Measurements from ENCODE around the gene PTPN7.
"Not testable (repeated sequence)": the region's sequence is repeated elsewhere in the genome, so short reads cannot be mapped to it uniquely, and the experiment has no call there.

Gene PTPN7

DNA sequence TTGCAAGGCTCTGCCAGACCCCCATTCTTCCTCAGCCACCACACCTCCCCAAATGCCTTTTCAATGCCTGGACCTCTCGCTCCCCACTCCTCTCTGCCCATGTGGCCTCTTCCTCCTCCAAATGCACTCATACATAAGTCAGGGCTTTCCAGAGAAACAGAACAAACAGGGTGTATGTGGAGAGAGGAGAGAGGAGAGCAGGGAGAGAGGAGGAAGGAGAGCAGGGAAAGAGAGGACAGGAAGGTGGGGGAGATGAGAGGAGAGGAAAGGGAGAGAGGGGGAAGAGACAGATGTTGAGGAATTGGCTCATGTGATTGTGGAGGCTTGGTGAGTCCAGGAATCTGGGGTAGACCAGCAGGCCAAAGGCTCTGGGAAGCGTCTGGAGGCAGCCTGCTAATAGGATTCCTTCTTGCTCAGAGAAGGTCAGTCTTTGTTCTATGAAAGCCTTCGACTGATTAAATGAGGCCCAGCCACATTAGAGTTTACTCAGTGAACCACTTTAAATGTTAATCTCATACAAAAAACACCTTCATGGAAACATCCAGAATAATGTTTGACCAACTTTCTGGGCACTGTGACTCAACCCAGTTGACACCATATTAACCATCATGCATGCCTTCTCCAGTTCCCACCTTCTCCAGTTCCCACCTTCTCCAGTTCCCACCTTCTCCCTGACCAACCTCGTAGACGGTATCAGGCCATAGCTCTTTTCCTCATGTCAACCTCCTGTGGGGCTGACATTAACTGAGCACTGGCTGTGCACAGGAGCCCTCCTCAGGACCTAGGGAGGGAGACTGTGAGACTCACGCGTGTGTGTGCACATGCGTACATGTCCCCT is 21.9 kb upstream of the PTPN7 start:
- H3K4me3 Mint-ChIP-seq, result no peak overlapping the region
- no peaks in the 10 kb centered on the region for H3K9me3 Mint-ChIP-seq
- H3K27ac Mint-ChIP-seq, result no peak overlapping the region
- no peak for DNase-seq
- peaks cover 68% of the 10 kb centered on the region for H3K27me3 Mint-ChIP-seq
- CTCF ChIA-PET, result interaction anchor here (1.5 to 3.5 kb wide), 5 partner anchors 8 to 133 kb away, joined by 3 to 34 read pairs (median 14); partner anchors contain the start of genes LGR6 and PTPN7
- H3K36me3 Mint-ChIP-seq, result no peaks in the 10 kb centered on the region
- peaks cover 10% of the 10 kb centered on the region for H3K4me1 Mint-ChIP-seq

GRCh38 chr1:202181586-202181985 is 21.2 kb upstream of the PTPN7 start:
- Mint-ChIP-seq H3K4me3 (no peak overlapping the region), H3K9me3 (no peaks in the 10 kb centered on the region), H3K4me1 (peaks cover 10% of the 10 kb centered on the region), H3K36me3 (no peaks in the 10 kb centered on the region), H3K27me3 (peaks cover 61% of the 10 kb centered on the region), H3K27ac (no peak overlapping the region)
- DNase-seq, result no peak
- CTCF ChIA-PET, result interaction anchor here (1.5 to 2.3 kb wide), 3 partner anchors 11 to 27 kb away, joined by 3 to 6 read pairs (median 3); no protein-coding TSS in a partner anchor

GRCh38 chr1:202180751-202181139 is 20.3 kb upstream of the PTPN7 start:
- H3K27me3 Mint-ChIP-seq, result peaks cover 55% of the 10 kb centered on the region
- not testable (repeated sequence) for H3K36me3 Mint-ChIP-seq, DNase-seq, H3K4me3 Mint-ChIP-seq, H3K9me3 Mint-ChIP-seq, H3K27ac Mint-ChIP-seq
- H3K4me1 Mint-ChIP-seq, result peaks cover 10% of the 10 kb centered on the region
- CTCF ChIA-PET, result interaction anchor here (0.6 to 2.3 kb wide), 3 partner anchors 10 to 393 kb away, joined by 3 to 6 read pairs (median 3); no protein-coding TSS in a partner anchor

DNA sequence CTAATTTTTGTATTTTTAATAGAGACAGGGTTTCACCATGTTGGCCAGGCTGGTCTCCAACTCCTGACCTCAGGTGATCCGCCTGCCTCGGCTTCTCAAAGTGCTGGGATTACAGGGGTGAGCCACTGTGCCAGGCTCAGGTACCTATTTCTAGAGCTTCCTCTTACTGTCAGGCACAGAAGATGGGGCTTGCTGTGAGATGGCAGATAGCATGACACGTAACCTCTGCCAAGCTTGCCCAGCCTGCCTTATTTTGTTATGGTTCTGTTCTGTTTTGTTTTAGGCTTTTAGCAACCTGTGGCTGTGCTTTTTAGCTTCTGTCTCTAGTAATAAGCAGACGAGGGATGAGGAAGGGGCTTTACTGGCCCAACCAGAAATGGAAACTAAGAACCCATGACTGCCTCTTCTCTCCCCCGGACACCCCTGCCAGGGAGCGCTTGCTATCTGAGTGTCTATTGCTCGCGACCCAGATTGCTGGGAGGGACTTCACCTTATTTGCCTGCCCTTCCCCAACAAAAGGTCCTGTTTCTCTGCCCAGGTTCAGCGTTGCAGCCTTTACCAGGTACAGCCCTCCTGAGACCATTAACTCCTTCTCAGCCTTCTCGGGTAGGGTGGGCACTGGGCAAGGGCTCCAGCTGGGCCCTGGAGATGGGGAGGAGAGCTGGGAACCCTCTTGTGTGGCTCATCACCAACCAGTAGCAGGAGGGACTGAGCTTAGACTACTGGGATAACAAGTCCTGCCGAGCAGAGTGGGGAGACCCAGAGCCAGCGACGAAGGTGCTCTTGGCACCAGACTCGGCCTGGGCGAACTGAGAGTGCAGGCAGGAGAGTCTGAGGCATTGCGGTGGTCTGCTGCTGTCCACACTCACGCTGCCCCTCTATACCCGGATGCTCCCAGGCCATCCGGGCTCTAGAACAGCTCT is 19.7 kb upstream of the PTPN7 start:
- H3K27ac Mint-ChIP-seq, result no peak overlapping the region
- CTCF ChIA-PET, result interaction anchor here (0.6 to 2.3 kb wide), 6 partner anchors 9 to 394 kb away, joined by 3 to 9 read pairs (median 4); partner anchors contain the start of gene LGR6
- H3K36me3 Mint-ChIP-seq, result no peaks in the 10 kb centered on the region
- no peak overlapping the region for H3K4me3 Mint-ChIP-seq
- peaks cover 10% of the 10 kb centered on the region for H3K4me1 Mint-ChIP-seq
- no peaks in the 10 kb centered on the region for H3K9me3 Mint-ChIP-seq
- DNase-seq, result no peak
- H3K27me3 Mint-ChIP-seq, result peaks cover 48% of the 10 kb centered on the region

- H3K9me3 Mint-ChIP-seq, result no peaks in the 10 kb centered on the region
- CTCF ChIA-PET, result interaction anchor here (0.9 to 1.3 kb wide), 3 partner anchors 13 to 17 kb away, joined by 3 to 4 read pairs (median 3); partner anchors contain the start of genes LGR6 and PTPN7
Measured at GRCh38 chr1:202176949-202177927, 16.8 kb upstream of the PTPN7 start.

GRCh38 chr1:202173993-202174392 is 13.6 kb upstream of the PTPN7 start:
- Mint-ChIP-seq H3K27ac (peak overlapping the region; percentile 65), H3K36me3 (no peaks in the 10 kb centered on the region)

More at GRCh38 chr1:202176949-202177927, 16.8 kb upstream of the PTPN7 start:
- no peak overlapping the region for H3K27ac Mint-ChIP-seq
- H3K4me1 Mint-ChIP-seq, result no peaks in the 10 kb centered on the region
- H3K4me3 Mint-ChIP-seq, result no peak overlapping the region
- no peaks in the 10 kb centered on the region for H3K36me3 Mint-ChIP-seq
- DNase-seq, result no peak
- peaks cover 33% of the 10 kb centered on the region for H3K27me3 Mint-ChIP-seq

GRCh38 chr1:202172015-202172355 is 11.6 kb upstream of the PTPN7 start:
- CTCF ChIA-PET, result interaction anchor here (1.4 to 2.6 kb wide), 3 partner anchors 10 to 17 kb away, joined by 5 to 19 read pairs (median 7); partner anchors contain the start of gene PTPN7
- Mint-ChIP-seq H3K4me3 (no peak overlapping the region), H3K27me3 (peaks cover 15% of the 10 kb centered on the region), H3K36me3 (no peaks in the 10 kb centered on the region), H3K4me1 (peaks cover 5% of the 10 kb centered on the region), H3K27ac (no peak overlapping the region), H3K9me3 (no peaks in the 10 kb centered on the region)
- no peak for DNase-seq

More at GRCh38 chr1:202173993-202174392, 13.6 kb upstream of the PTPN7 start:
- peaks cover 17% of the 10 kb centered on the region for H3K27me3 Mint-ChIP-seq
- CTCF ChIA-PET, result interaction anchor here (0.7 to 2.8 kb wide), 6 partner anchors 10 to 20 kb away, joined by 3 to 13 read pairs (median 4); partner anchors contain the start of genes LGR6 and PTPN7
- peaks cover 3% of the 10 kb centered on the region for H3K4me1 Mint-ChIP-seq
- no peak for DNase-seq
- no peak overlapping the region for H3K4me3 Mint-ChIP-seq
- H3K9me3 Mint-ChIP-seq, result no peaks in the 10 kb centered on the region

GRCh38 chr1:202171292-202172014 is 11.1 kb upstream of the PTPN7 start:
- Mint-ChIP-seq H3K27me3 (peaks cover 15% of the 10 kb centered on the region), H3K27ac (no peak overlapping the region), H3K4me3 (no peak overlapping the region), H3K9me3 (no peaks in the 10 kb centered on the region), H3K4me1 (peaks cover 8% of the 10 kb centered on the region), H3K36me3 (no peaks in the 10 kb centered on the region)
- no peak for DNase-seq
- CTCF ChIA-PET, result interaction anchor here (1.0 to 2.6 kb wide), 4 partner anchors 9 to 16 kb away, joined by 3 to 19 read pairs (median 6); partner anchors contain the start of gene PTPN7

DNA sequence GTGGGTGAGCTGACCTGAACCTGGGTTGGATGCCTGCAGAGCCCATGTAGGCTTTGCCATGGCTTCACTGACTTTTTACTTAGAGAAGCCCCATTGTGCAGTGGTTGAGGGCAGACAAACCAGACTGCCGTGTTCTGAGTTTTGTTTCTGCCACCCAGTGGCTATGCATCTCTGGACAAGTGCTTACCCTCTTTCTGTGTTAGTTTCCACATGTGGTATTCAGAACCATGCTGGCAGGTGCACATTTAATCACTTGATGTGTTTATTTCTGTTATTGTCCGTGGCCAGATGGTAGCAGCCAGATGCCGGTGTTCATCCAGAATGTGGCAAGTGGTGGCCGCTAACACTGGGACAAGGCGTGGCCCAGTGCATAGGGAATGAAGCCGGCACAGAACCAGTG is 10.3 kb upstream of the PTPN7 start:
- H3K27me3 Mint-ChIP-seq, result peaks cover 22% of the 10 kb centered on the region
- H3K4me3 Mint-ChIP-seq, result no peak overlapping the region
- H3K4me1 Mint-ChIP-seq, result peaks cover 15% of the 10 kb centered on the region
- DNase-seq, result no peak
- no peaks in the 10 kb centered on the region for H3K36me3 Mint-ChIP-seq
- H3K27ac Mint-ChIP-seq, result no peak overlapping the region
- CTCF ChIA-PET, result interaction anchor here (1.0 to 2.6 kb wide), 9 partner anchors 8 to 23 kb away, joined by 3 to 19 read pairs (median 5); partner anchors contain the start of genes LGR6 and PTPN7
- H3K9me3 Mint-ChIP-seq, result no peaks in the 10 kb centered on the region

- Mint-ChIP-seq H3K27ac (no peak overlapping the region), H3K9me3 (no peaks in the 10 kb centered on the region), H3K36me3 (no peaks in the 10 kb centered on the region), H3K4me3 (no peak overlapping the region), H3K4me1 (peaks cover 34% of the 10 kb centered on the region), H3K27me3 (peaks cover 18% of the 10 kb centered on the region)
- CTCF ChIA-PET, result interaction anchor here (0.9 to 2.3 kb wide), 2 partner anchors 14 to 16 kb away, joined by 4 to 6 read pairs; no protein-coding TSS in a partner anchor
- no peak for DNase-seq
Measured at GRCh38 chr1:202168861-202169260, 8.5 kb upstream of the PTPN7 start.

DNA sequence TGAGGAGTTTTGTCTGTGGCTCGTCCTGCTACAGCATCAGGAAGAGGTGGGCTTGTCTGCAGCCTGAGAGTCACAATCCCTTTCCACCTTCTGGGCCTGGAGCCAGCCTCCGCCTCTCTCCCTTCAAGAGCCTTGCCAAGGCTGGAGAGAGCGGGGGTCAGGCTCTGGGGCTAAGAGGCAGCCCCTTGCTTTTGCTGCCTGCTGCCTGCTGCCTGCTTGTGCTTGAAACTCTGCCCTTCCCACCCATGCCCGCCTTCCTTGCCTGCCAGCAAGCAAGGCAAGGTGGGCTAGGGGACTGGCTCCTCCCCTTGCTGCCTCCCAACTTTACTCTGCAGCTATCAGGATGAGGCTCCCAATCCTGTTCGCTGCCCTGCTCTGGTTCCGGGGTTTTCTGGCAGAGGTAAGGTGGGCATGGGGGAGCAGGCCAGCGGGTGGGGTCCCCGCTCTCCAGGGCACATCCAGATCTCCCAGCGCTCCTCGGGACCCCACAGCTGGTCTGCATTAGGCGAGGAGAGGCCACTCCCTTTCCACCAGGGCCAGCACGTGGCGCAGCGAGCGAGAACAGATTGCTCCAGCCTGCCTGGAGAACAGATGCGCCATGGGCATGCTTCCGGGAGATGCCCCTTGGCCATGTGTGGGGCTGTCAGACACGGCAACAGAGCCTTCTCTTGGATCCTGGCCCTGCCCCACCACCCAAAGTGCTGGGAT is 7.5 kb upstream of the PTPN7 start:
- H3K4me3 Mint-ChIP-seq, result no peak overlapping the region
- H3K36me3 Mint-ChIP-seq, result no peaks in the 10 kb centered on the region
- H3K27ac Mint-ChIP-seq, result no peak overlapping the region
- no peaks in the 10 kb centered on the region for H3K9me3 Mint-ChIP-seq
- H3K27me3 Mint-ChIP-seq, result peaks cover 17% of the 10 kb centered on the region
- CTCF ChIA-PET, result no interaction called here
- peaks cover 44% of the 10 kb centered on the region for H3K4me1 Mint-ChIP-seq
- DNase-seq, result no peak

- Mint-ChIP-seq H3K4me1 (peaks cover 52% of the 10 kb centered on the region), H3K27me3 (peaks cover 17% of the 10 kb centered on the region)
- CTCF ChIA-PET, result interaction anchor here (0.6 to 2.5 kb wide), 4 partner anchors 12 to 122 kb away, joined by 3 to 22 read pairs (median 5); no protein-coding TSS in a partner anchor
- H3K36me3 Mint-ChIP-seq, H3K4me3 Mint-ChIP-seq, H3K9me3 Mint-ChIP-seq, DNase-seq, H3K27ac Mint-ChIP-seq: not testable (repeated sequence)
Measured at GRCh38 chr1:202167054-202167453, 6.7 kb upstream of the PTPN7 start.
